IPS DF 19.7 (cell line): ENCODE measurements around the gene CEP97.
"Not testable (repeated sequence)": the region's sequence is repeated elsewhere in the genome, so short reads cannot be mapped to it uniquely, and the experiment has no call there.

Experiments
- DNase-seq: peaks from one replicate; pipeline ENCODE4 v3.0.0-alpha.2; 2013; ENCODE audit warnings: low read depth, low spot score

Gene CEP97

DNA sequence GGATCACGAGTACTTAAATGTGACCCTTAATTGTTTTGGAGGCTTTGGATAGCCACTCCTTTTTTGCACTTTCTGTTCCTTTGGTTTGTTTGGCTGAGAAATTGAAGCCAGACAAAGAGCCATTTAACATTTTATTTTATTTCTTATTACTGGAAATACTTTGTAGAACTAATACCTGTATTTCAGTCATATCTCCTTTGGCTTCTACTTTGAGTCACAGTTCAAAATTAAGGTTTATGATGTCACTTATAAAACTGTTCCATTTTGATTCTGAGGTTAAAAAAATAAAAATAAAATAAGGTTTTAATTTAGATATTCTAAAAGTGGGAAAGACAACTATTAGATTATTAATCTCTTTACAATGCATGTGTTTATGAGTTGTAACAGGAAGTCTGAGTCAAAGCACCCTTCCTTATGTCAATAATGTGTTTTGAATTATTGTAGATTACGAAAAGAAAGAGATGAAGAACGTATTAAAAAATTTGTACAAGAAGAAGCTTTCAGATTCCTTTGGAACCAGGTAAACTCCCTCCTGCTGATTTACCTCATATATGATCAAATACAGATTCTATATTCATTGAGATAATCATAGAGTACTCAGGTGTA, 37.7 kb downstream of the CEP97 start:
- DNase-seq = no peak

DNA sequence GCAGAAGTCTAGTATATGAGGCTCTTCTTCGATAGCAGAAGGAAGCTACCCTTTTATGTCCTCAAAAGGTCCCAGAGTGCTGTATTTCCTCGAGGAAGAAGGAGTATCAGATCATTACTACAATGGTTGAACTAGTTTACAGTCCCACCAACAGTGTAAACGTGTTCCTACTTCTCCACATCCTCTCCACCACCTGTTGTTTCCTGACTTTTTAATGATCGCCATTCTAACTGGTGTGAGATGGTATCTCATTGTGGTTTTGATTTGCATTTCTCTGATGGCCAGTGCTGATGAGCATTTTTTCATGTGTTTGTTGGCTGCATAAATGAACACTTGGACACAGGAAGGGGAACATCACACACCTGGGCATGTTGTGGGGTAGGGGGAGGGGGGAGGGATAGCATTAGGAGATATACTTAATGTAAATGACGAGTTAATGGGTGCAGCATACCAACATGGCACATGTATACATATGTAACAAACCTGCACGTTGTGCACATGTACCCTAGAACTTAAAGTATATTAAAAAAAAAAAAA, 53.4 kb downstream of the CEP97 start:
- DNase-seq = not testable (repeated sequence)

DNA sequence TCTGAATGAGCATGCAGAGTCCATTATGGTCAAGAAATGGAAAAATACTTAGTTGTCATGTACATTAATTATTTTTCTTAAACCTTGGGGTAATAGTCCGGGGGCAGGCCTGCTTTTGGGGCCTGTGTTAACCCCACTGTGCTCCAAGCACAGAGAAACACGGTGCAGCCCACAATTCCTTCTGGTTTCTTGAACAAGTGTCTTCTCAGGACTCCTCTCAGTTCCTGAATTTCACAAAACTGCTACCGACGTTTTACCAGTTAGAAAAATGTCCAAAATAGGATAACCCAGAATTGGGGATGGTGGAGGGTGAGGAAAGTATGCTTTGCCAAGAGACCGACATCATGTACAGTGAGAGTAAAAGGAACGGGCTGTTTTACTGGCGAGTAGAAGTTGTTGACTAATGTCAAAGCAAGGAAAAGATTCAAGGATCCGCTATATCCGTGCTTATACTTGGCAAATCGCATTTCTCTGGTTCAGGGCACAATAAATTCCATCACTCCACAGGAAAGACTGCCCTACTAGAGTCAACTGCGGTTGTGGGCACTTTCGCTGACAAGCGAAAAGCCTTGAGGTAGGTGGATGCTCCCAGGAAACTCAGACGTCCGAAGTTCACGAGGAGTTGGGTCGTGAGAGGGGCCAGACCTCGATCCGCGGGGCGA, 54.1 kb downstream of the CEP97 start:
- DNase-seq = no peak

DNA sequence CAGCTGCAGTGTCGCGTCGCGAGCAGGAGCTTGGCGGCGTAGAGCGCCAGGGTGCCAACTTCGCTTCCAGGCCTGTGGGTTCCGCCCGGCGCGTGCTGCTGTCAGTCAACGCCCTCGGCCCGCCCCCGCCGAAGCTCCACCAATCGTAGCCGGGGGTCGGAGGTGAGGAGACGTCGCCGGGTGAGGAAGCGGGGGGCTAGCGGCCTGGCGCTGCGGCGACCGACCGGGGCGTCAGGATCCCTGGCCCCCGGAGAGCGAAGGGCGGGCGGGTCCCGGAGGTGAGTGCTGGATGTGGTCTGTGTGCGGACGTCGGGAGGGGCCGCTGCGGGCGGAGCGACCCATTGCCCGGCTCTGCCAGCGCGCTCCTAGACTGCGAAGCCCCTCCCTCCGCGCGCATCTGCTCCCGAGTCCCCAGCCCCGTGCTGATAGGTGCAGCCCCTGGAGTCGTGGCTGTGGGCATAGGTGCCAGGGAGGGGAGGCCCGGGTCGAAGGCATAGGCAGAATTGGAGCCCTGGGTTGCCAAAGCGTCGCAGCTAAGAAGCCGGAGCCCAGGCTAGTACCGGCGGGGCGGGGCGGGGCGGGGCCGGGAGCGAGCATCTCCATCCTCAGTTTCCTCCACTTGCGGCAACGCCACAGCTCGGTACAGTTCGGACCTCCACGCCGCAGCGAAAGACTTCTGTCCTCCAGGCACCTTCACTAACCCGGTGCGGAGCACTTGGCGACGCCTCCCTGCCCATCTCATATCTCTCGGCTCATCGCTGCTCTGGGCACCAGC, 54.8 kb downstream of the CEP97 start, which contains the start of gene NXPE3:
NXPE3 (plus strand) TSS at position 165 of the 775 bp plus-strand sequence. CDS start 6,386 bp downstream, outside the sequence.
- DNase-seq = peak; percentile 40

DNA sequence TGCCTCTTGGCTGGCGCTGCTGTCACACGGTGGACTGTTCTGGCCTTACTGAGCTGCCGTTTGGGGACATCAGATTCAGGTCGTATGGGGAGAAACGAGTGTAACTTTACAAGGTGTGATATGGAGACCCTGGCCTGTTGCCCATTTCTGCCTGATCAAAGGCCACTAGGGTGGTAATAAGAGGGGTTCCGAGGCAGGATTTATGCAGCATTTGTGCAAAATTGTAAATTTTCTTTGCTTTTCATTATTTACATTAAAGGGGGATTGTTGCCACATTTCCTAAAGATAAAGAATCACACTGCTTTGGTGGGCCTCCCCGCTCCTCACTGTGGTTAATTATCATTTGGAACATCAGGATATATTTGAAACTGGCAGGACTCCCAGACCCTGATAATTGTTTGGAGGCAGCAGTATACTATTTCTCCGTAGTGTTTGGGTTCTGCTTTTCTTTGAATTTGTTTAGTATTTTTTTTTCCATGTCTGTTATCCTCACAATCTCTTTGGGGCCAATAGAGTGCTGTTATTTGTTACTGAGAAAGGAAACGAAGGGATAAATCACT, 55.5 kb downstream of the CEP97 start:
- no peak for DNase-seq

DNA sequence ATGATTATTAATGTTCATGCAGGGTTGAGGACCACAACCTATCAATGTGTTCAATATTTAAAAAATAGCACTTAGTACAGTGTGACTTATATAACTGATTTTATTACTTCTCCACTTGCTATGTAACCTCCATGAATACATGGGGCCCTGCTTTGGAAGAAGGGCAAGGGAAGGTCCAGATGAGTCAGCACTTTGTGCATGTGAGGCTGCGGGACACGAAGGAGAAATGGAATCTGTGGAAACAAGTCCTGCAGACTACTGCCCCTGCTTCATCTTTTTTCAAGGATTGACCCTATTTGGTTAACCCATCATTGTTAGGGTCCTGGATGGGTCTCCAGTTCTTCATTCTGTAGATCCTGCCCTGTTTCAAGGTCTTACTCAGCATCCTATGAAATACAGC, 56.2 kb downstream of the CEP97 start:
- DNase-seq = no peak

DNA sequence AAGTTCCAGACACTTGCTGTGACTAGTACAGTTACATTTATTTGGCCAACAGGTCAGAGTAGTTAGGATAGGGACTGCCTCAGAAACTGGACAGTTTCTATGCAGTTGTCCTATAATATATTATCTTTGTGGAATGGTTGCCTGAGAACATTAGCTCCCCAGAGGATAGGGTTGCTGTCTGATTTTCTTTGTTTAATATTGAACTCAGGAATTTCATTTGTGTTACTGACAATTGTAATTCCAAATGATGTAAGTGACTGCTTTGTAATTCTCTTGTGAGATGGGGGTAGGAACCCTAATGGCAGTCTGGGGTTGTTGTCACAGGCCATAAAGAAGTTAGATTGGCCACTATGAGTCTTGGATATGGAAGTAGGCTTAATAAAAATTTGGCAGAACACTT, 56.8 kb downstream of the CEP97 start:
- DNase-seq = no peak

DNA sequence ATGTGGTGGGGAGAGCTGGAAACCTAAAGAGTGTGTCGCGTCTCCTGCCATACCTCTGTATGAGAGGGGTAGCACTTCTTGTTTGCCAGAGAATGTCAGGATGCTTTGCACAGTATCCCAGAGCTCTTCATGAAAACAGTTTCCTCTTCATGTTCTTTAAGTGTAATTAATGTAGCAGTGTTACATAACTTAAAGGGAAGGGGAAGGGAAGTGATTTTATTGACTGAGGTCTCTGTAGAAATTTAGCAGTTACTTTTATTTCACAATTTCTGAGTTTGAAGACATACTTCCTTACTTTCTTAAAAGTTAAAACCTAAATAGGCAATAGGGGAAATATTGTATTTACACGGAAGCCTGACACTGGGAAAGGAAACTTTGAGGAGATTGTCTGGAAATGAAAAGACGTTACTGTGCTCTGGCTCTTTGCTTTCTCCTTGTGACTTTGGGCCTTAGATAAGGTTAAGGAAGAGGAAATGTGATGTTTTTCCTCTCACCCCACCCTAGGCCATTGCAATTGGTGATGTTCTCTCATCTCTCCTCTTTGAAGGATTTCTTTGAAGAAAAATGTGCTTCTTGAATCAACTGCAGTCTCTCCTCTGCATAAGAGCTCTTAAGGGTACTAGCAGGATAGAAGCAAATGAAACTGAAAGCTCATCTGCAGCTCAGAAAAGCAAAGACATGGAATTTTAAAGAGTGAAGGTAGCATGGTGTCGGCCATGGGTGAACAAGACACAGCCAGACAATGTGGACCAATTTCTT, 60.6 kb downstream of the CEP97 start:
- DNase-seq = no peak

DNA sequence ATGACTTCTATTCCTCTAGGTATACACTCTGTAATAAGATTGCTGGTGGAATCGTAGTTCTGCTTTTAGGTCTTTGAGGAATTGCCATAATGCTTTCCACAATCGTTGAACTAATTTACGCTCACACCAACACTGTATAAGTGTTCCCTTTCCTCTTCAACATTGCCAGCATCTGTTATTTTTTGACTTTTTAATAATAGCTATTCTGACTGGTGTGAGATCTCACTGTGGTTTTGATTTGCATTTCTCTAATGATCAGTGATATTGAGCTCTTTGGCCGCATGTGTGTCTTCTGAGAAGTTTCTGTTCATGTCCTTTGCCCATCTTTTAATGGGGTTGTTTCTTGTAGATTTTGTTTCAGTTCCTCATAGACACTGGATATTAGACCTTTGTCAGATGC, 67.4 kb downstream of the CEP97 start:
- DNase-seq = no peak

DNA sequence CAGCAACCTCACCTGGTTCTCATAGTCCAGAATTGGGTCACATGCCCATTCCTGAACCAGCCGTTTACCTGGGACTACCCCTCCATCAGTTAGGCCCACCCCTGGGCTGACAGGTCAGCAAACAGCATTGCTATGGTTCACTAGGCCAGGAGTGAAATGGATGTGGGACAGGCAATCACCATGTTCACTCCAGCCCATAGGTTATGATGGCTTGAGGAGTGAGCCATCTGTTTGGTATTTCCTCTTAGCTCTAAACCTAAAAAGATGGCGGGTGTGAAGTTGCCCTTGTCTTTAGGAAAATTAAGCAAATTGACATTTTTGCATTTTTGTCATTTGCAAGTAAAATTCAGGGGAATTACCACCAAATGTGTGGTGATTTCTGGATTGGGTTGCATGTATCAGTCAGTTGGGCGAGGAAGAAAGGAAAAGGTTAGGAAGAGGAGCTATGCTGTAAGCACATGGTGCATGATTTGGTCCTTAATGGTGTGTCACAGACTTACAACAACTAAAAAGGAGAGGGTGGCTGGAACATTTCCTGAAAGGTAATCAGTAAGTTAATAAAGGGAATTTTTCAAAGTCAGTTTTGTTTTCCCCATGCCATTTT, 71.8 kb downstream of the CEP97 start:
- no peak for DNase-seq

DNA sequence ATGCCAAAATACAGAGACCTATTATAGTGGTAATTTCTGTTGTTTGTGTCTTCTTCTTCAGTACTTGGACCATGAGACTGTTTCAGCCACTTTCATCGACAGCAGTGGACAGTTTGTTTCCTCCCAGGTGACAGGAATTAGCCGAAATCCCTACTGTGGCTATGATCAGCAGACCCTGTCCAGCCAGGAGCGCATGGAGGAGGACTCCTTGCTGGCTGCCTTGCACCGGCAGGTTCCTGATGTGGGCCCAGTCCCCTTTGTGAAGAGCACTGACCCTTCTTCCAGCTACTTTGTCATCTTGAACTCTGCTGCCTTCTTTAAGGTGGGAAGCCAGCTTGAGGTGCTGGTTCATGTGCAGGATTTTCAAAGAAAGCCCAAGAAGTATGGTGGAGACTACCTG, 76.8 kb downstream of the CEP97 start:
- DNase-seq = no peak

DNA sequence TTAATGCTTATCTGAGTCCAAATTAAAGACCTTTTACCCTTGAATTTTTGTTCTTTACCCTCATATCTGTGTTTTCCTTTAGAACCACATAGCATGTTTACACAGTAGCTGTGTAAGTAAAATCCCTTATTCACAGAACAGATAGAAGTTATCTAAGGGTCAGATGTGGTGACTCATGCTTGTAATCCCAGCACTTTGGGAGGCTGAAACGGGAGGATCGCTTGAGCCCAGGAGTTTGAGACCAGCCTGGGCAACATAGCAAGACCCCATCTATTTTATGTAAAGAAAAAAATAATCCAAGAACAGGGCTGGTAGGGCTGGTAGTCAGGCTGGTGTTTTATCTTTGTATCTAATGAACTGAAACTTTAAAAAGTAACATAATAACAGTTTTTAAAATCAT, 77.8 kb downstream of the CEP97 start:
- DNase-seq = no peak

DNA sequence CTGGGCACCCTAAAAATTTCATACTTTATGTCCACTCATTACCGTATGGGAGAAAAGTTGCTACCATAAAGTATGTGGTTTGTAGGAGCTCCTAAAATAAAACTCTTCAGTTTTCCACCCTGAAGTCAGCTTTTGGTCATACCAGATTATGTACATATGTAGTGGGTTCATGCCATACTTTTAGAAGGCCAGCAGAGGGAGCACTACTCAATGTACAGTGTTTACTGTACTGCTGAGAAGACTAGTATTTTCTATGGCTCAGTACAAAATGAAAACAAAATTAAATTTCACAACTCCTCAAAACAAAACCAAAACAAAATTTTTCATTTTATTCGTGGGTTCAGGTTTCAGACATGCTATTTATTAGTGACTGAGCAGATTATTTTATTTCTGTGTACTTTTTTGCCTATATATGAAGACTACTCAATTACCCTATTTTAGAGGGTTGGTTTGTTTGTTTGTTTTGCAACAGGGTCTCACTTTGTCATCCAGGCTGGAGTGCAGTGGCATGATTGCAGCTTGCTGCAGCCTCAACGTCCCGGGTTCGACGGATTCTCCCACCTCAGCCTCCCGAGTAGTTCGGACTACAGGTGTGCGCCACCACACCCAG, 78.9 kb downstream of the CEP97 start:
- no peak for DNase-seq

DNA sequence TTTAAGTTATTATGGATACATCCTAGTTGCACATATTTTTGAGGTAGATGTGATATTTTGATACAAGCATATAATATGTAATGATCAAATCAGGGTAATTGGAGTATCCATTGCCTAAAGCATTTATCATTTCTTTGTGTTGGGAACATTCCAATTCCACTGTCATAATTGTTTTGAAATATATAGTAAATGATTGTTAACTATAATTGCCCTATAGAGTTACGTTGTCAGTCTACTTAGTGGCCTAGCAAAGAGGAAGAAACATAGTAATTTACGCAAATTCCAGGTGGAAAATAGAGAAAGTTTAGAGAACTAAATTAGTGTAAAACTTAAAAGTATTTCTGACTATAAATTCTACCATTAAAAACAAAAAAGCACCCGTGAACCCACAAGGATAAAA, 79.5 kb downstream of the CEP97 start:
- no peak for DNase-seq

DNA sequence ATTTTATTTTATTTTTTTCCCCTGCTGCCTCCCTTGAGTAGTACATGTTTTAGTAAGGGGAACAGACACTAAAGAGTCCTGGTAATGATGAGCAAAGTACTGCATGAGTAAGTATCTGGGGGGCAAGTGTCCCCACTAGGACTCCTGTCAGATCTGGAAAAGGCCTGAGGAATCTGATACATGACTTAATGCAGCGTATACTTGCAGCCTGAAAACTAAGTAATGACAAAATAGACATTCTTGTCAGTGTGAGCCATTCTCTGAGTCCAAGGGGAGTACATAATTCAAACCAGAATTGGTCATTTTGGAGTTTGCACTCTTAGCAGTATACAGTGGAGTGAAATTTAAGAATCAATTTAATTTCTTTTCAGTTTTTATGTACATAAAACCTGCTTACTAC, 82.1 kb downstream of the CEP97 start:
- no peak for DNase-seq

DNA sequence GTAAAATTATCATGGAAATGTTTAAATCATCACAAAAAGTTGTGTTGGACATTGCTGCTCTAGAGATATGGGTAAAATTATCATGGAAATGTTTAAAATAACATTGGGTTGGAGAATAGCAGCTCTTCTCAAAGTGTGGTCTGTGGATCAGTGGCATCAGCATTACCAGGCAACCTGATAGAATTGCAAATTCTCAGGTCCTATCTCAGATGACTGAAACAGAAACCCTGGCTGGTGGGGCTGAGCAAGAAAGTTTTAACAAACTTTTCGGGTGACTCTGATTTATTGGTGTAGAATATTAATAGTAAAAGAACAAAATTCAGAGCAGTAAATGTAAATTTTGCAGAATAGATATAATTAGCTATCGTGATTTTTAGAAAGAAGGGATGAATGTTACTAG, 83.5 kb downstream of the CEP97 start:
- no peak for DNase-seq

DNA sequence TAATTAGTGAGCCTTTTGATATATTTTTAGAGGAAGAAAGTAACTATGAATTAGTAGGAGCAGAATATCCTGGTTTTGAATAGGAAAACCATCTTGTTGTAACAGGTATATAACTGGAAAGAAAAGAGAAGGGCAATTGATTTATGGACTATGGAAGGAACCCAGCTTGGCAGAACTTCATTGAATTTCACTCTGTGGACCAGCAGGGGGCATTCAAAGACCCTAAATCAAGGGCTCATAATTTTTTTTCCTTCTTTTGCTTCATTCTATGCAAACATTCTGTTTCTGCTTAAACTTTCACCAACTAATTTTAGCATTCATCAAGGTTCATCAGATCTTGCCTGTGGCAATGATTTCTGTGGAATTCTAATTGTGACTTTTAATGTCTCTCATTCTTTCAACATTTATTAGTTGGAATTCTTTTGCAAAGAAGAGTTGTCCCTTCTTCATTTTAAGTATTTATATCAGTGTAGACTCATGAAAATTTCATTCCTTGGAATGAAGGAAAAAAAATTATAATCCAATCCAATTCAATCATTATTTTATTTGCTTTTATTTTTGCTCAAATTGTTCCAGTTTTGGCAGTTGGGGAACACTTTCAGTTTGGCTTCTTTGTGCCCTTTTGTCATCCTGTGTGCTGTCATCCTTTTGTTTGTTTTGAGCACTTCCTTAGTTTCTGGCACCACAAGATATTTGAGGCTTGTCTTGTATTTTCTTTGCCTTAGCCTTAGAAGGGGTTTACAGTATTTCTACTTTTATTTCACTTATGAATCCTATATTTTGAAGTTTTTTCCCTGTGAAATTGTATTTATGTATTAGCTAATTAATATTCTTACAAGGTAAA, 85.0 kb downstream of the CEP97 start:
- DNase-seq = no peak

DNA sequence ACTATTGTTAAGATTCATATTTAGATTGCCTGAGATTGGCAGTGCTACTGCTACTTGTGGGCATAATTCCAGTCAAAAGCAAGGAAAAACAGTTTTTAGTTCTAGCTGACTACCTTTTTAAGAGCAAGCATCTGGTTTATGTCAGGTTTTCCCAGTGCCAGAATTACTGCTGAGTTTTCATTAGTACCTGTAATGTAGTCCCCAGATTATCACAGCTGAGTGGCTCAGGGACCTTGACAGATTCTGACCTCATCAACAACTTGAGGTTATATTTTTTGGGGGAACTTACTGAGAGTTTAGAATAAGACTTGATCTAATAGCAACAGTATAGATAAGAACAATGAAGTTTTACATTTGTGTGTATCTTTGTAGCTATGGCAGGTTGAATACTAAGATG, 85.6 kb downstream of the CEP97 start:
- no peak for DNase-seq

DNA sequence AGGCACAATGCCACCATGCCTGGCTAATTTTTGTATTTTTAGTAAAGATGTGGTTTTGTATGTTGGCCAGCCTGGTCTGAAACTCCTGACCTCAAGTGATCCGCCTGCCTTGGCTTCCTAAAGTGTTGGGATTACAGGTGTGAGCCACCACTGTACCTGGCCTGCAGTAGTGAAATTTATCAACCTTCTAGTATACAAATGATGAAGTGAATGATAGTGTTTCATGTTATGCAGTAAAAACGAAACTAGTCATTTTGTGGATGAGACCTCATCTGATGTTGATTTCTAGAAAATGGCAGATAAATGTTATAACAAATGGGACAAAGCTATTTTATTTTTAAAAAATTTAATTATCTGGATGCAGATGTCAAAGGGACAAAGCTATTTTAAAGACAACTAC, 87.5 kb downstream of the CEP97 start:
- DNase-seq = no peak

DNA sequence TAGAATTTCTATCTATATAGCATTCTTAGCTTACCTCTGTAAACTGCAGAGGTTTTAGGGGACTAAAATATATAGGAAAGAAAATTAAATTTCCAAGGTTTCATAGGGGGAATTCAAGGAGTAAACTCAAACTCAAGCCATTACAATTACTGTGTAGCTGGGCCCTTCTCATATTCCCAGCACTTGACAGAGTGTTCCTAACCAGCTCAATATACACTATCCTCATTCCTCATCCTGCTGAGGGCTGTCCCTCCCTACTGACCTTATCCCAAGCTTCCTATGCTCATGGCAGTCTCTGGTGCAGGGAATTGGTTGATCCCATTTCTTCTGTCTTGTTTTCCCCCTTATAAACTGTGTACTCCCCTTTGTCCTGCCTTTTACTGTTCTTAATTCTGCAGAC, 88.5 kb downstream of the CEP97 start:
- no peak for DNase-seq
